Suppressor macrophage treated with lipopolysaccharide for 1 hour (primary cell): ENCODE data around the gene SLC39A6.
"Not testable (repeated sequence)": the region's sequence is repeated elsewhere in the genome, so short reads cannot be mapped to it uniquely, and the experiment has no call there.

Experiments used
- DNase-seq, 3 donors: peaks; one replicate each; pipeline ENCODE4 v3.0.0-alpha.2; 2020 to 2022

The SLC39A6 gene

DNA sequence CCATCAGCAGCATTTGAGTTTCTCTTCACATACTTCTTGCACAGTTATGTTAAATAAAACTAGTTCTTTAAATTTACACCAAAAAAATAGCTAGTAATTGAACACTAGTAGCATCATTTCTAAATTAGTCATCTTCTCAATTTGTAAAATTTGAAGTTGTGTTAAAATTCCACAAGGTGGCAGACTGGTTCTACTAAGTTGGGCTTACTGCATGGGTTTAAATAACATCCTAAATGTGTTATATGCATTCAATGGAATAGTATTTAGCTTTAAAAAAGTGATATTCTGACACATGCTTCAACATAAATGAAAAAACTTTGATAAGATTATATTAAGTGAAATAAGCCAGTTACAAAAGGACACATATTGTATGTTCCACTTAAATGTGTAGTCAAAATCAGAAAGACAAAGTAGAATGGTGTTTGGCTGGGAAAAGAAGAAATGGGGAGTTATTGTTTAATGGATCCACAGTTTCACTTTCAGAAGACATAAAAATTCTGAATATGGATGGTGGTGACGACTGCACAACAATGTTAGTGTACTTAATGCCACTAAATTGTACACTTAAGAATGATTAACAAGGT lies 33.1 kb downstream of the SLC39A6 start:
- peak; percentile 64 to 85 (median 81) for DNase-seq

DNA sequence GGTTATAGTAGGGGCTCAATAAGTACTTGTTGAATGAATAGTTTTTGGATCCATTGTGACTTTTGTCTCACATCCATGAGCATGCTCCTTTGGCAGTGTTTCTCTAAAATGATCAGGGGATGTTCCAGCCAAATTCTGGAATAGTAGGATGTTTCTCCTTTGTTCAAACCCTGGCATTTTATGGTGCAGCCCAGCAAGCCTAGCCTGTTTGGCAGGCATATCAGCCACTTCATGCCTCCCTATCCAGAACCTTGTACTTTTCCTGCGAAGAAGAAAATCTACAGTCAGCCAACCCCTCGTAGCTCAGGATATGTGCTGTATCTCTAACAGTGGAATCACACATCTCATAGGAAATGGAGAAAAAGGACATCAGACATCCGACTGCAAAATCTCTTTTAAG lies 34.7 kb downstream of the SLC39A6 start:
- DNase-seq = no peak

DNA sequence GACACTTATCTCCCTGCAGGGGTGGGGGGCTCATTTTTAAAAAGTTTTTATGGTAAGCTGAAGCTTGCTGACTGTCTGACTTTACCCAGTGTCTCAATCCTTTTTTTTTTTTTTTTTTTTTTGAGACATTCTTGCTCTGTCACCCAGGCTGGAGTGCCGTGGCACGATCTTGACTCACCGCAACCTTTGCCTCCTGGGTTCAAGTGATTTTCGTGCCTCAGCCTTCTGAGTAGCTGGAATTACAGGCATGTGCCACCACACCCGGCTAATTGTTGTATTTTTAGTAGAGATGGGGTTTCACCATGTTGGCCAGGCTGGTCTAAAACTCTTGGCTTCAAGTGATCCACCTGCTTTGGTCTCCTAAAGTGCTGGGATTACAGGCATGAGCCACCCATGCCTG lies 37.0 kb downstream of the SLC39A6 start:
- not testable (repeated sequence) for DNase-seq

DNA sequence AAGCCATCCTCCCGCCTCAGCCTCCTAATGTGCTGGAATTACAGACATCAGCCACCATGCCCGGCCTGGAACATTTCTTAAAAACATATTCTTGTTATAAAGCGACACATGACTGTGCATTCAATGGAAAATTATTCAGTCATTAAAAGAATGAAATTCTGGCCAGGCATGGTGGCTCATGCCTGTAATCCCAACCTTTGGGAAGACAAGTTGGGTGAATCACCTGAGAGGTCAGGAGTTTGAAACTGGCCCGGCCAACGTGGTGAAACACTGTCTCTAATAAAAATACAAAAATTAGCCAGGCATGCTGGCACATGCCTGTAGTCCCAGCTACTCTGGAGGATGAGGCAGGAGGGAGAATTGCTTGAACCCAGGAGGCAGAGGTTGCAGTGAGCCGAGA lies 40.1 kb downstream of the SLC39A6 start:
- DNase-seq = no peak

DNA sequence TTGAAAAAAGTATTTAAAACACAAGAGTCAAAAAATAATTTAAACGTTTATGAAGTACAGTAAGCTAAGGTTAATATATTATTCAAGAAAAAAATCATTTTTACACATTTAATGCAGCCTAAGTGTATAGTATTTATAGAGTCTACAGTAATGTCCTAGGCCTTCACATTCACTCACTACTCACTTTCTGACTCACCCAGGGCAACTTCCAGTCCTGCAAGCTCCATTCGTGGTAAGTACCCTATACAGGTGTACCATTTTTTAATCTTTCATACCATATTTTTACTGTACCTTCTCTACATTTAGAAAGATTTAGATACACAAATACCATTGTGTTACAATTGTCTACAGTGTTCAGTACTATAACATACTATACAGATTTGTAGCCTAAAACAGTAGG lies 40.9 kb downstream of the SLC39A6 start:
- DNase-seq = no peak

DNA sequence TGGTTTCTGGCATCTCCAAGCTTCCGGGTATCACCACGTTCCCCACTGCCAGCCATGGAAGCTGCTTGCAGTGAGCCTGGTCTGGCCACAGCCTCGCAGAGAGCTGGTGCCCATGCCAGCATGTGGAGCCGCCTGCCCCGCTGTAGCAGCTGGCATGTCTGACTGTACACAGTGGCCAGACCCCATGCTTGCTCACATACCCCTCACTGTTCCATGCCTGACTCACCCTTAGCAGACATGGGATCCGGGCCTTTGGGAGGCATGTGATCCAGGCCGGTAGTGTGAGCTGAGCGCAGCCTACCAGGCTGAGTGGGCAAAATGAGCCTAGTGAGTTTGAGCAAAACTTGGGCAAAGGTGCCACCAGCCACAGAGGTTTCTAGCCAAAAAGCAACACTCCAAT lies 43.0 kb downstream of the SLC39A6 start:
- no peak for DNase-seq

DNA sequence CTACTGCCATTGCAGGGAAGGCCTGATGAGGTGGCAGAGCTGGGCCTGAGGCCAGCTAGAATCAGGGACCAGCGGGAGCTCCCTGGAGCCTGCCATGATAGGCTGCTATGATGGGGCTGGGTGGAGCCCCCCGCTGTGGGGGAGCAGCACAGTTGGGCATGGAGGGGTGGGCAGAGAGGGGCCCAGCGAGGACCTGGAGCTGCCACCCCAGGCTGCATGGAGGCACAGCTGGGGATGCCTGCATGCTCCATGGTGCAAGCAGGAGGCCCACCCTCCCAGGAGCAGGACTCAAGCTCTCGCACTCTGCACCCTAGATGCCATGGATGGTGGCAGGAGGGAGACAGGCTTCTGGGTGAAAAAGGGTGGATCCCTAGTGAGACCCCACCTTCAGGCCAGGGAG lies 43.9 kb downstream of the SLC39A6 start:
- no peak for DNase-seq

DNA sequence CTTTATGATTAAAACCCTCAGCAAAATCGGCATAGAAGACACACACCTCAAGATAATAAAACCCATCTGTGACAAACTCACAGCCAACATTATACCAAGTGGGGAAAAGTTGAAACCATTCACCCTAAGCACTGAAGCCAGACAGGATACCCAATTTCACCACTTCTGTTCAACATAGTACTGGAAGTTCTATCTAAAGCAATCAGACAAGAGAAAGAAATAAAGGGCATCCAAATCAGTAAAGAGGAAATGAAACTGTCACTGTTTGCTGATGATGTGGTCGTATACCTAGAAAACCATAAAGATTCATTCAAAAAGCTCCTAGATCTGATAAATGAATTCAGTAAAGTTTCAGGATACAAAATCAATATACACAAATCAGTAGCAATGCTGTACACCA lies 45.4 kb downstream of the SLC39A6 start:
- DNase-seq = no peak

DNA sequence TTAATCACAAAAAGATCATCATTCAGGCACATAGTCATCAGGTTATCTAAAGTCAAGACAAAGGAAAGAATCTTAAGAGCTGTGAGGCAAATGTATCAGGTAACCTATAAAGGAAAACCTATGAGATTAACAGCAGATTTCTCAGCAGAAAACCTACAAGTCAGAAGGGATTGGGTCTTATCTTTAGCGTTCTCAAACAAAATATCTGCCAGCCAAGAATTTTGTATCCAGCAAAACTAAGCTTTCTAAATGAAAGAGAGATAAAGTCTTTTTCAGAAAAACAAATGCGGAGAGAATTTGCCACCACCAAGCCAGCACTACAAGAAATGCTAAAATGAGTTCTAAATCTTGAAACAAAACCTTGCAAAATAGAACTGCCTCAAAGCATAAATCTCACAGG lies 48.0 kb downstream of the SLC39A6 start:
- DNase-seq = not testable (repeated sequence)

DNA sequence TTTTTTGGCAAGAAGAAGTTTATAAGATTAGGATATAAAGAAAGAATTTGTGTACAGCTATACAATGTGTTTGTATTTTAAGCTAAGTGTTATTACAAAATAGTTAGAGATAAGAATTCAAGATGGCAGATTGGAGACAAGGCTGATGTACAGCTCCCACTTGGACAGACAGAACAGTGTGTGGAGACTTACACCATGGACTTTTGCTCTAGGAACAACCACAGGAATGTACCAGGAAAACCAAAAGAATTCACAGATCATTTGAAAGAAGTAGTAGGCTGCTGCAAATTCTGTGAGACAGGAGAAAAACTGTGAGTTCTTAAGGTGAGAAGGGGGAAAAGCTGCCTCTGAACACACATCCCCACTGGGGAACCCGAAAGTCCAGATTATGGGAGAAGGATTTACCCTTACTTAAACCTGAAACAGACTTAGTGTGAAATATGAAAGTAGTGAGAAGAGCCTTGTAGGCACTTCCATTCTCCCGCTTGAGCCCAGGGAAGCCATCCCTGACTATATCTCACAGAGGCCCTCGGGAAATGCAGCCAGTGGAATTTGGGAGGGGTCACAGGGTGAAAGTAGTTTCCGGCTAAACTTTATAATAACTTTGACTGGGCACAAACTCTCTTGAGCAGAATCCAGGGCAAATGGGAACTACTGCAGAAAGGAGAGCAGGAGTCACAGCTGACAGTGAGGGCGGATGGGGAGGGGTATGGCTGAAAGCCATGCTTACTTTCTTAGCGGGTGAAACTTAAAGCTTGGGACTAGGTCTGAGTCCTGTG lies 50.2 kb downstream of the SLC39A6 start:
- no peak for DNase-seq

DNA sequence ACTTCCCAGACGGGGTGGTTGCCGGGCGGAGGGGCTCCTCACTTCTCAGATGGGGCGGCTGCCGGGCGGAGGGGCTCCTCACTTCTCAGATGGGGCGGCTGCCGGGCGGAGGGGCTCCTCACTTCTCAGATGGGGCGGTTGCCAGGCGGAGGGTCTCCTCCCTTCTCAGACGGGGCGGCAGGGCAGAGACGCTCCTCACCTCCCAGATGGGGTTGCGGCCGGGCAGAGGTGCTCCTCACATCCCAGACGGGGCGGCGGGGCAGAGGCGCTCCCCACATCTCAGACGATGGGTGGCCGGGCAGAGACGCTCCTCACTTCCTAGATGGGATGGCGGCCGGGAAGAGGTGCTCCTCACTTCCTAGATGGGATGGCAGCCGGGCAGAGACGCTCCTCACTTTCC lies 51.4 kb downstream of the SLC39A6 start:
- not testable (repeated sequence) for DNase-seq

DNA sequence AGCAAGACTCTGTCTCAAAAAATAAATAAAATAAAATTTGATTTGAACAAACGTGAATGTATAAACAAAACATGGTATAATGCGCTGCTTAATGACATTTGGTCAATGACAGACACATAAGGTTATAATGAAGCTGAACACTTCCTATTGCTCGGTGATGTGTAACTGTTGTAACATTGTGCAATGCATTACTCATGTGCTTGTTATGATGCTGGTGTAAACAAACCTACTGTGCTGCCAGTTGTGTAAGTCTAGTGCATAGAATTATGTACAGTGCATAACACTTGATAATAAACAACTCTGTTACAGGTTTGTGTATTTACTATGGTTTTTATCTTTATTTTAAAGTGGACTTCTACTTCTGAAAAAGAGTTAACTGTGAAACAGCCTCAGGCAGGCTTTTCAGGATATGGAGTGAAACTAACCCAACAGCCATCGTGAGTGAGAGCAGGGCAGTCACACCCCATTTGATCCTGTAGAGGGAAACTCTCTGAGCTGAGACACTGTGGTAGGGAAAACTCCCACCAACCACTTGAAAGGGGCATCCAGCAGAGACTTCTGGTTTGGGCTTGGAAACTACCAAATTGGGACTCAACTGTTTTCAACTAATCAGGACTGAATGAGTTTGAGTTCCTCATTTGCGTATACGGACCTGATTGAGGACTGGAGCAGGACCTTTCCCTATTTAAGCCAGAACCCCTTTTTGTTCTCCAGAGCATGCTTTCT lies 53.1 kb downstream of the SLC39A6 start:
- DNase-seq = peak; percentile 48 to 83 (median 83)

DNA sequence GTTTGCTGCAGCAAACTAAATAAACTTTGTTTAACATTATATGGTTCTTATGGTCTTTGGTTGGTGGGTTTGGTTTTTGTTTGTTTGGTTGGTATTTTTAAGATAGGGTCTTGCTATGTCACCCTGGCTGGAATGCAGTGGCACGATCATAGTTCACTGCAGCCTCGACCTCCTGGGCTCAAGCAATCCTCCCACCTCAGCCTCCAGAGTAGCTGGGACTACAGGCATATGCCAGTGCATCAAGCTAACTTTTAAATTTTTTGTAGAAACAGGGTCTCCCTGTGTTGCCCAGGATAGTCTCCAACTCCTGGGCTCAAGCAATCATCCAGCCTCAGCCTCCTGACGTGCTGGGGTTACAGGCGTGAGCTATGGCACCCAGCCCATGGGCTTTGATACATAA lies 54.7 kb downstream of the SLC39A6 start:
- no peak for DNase-seq

DNA sequence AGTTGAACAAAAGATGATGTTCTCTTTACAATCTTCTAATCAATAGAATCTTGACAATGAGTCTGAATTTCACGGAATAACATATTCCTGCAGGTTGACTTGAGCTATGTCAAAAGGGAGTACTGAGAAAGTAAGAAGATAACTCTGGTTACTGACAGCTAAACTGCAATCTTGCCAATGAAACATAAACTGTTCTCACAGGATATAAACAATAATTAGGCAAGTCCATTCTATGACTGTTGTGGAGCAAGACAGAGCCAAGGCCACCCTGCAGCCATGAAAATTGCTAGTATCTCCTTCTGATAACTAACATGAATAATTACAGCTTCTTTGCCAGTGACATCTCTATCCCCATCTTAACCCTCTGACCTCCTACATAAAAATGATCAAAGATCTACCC lies 55.5 kb downstream of the SLC39A6 start:
- DNase-seq = no peak

DNA sequence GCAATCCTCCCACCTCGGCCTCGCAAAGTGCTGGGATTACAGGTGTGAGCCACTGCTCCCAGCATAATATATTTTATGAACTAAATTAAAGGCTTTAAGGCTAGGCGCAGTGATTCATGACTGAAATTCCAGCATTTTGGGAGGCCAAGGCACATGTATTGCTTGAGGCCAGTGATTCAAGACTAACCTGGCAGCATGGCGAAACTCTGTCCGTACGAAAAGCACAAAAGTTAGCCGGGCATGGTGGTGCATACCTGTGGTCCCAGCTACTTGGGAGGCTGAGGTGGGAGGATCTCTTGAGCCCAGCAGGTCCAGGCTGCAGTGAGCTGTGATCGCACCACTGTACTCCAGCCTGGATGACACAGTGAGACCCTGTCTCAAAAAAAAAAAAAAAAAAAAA lies 56.7 kb downstream of the SLC39A6 start:
- not testable (repeated sequence) for DNase-seq

DNA sequence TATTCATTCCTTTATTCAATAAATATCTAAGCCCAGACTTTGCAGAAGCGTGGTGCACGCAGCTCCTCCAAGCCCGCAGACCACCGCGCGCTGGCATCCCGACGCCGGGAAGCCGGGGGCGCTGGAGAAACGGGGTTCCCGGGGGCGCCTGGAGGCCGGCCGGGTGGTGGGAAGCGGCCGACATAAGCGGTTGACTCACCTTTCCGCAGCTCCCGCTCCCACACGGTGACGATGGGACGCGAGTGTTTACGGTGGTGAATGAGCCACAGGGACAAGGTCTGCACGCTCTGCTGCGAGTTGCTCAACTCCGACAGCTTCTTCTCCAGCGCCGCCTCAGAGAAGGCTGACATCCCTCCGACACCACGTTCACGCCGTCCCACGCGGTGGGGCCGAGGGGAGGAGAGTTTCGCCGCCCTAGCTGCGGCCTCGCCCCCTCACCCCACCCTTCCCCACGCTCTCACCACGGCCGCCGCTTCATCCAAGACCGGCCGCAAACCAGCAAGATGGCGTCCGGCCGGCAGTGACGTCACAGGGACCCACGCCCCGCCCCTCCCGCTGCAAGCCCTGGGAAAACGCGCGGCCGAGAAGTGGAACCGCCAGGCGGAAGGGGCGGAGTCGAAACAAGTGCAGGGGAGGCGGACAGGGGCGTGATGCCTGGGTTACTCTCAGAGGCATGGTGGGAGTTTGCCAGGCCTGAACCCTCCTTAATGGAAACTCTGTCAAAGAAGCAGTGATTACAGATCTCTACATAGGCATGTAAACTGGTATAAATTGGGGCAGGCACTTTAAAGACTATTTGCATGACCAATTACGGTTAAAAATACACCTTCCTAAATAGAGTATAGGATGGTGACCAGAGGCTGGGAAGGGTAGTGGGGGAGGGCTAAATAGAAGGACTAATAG lies 61.8 kb downstream of the SLC39A6 start, which contains the start of gene RPRD1A:
Gene RPRD1A, minus strand, starts transcription at position 505 of the 903 bp plus-strand sequence. Its CDS starts 155 bp downstream, at position 350.
- peak; percentile 96 to 99 (median 98) for DNase-seq

DNA sequence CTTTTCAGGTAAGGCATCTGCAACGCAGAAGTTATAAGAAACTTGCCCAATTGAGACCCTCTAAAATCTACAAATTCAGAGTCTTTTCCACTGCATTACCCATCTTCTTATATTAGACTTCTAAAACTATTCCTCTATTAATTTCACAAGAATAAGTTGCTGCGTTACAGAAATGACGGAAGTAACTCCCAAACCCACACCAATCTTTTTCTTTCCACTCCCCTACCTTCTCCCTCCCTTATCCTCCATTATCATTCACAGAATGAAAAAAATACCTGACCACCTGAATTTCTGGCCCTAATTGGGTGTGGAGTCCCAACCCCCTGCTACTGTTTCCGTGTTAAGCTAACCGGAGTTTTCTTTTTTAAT lies 62.5 kb downstream of the SLC39A6 start:
- DNase-seq = peak; percentile 17 to 33 (median 31)

DNA sequence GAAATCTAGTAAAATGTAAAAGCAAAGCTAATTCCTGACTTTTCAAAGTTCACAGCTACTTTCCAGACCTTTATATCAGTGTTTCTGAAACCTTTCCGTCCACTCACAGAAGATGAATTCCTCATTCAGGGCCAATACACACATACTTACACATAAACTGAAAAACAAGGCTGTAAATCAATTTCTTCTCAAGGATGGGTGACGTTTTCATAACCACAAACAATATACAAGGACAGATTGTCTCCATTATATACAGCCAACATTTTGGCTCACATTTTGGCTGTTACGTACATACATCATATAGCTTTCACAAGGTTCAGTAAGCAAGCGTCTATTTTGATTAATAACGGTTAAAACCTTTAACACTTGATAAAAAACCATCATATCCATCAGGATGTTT lies 63.1 kb downstream of the SLC39A6 start:
- DNase-seq = peak in 1 of 3 donors; percentile 23

DNA sequence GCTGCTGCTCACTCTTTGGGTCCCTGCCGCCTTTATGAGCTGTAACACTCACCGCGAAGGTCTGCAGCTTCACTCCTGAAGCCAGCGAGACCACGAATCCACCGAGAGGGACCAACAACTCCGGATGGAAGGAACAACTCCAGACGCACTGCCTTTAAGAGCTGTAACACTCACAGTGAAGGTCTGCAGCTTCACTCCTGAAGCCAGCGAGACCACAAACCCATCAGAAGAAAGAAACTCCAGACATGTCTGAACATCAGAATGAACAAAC lies 64.4 kb downstream of the SLC39A6 start:
- DNase-seq = not testable (repeated sequence)

DNA sequence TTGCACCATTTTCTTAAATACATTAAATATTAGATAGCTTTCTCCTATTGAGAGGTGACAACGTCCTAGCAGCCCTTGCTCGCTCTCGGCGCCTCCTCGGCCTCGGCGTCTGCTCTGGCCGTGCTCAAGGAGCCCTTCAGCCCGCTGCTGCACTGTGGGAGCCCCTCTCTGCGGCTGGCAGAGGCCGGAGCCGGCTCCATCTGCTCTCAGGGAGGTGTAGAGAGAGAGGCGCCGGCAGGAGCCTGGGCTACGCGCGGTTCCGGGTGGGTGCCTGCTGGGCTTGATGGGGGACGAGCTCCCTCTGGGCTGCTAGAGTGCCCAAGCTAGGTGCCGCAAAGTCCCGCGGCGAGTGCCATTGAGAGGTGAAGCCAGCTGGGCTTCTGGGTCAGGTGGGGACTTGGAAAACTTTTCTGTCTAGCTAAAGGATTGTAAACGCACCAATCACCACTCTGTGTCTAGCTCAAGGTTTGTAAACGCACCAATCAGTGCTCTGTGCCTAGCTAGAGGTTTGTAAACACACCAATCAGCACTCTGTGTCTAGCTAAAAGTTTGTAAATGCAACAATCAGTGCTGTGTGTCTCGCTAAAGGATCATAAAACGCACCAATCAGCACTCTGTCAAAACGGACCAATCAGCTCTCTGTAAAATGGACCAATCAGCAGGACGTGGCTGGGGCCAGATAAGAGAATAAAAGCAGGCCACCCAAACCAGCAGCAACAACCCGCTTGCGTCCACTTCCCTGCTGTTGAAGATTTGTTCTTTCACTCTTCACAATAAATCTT lies 64.9 kb downstream of the SLC39A6 start:
- DNase-seq = no peak

DNA sequence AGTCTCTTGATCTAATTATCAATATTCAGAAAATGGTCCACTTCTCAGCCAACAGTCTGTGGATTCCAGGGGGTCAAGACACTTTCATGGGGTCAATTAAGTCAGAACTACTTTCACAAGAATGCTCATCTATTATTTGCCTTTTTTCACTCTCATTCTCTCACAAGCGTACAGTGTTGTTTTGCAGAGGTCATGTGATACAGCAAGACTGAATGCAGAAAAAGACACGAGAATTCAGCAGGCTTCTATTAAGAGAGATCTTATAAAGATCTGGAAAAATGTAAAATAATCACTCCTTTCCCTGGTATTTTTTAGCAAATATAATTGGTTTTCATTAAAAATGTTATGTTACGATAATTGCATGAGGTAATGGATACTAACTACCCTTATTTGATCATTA lies 70.5 kb downstream of the SLC39A6 start:
- no peak for DNase-seq
